Superior temporal gyrus (tissue), 1 donor: ENCODE measurements around the gene ERFL.

Source experiments
- DNase-seq: peaks from one replicate; pipeline ENCODE4 v3.0.0-alpha.2; 2016; ENCODE audit errors: extremely low spot score

Gene ERFL

GRCh38 chr19:41859618-41860418, 68.4 kb downstream of the ERFL start, which contains the start of gene RPS19:
Gene RPS19, plus strand, starts transcription at chr19:41860255. Its CDS starts 520 bp downstream, at chr19:41860775.
- DNase-seq = peak; percentile 100

GRCh38 chr19:41859213-41859617, 69.0 kb downstream of the ERFL start:
- DNase-seq = no peak
